ENCODE results near the gene SUMO1. TPM values are rescaled to one million over a fixed set of nuclear protein-coding genes. Genes with fewer than 3 reads are reported as not detected.

SUMO1 gene
- total and polyA plus RNA-seq, 7 donors, result 56.2 to 191 (median 90.3) TPM

GRCh38 chr2:202193305-202193704, 45.1 kb downstream of the SUMO1 start:
- no peaks in the 10 kb centered on the region for H3K4me1 ChIP-seq
- no peak for DNase-seq
- no peak overlapping the region for H3K27ac ChIP-seq
- H3K9me3 ChIP-seq, result no peaks in the 10 kb centered on the region
- no peaks in the 10 kb centered on the region for H3K27me3 ChIP-seq
- 91 to 92% methylated on average over 5 of the region's 5 CpGs for WGBS, 2 donors
- no peak overlapping the region for H3K4me3 ChIP-seq
- intact Hi-C loops (cut with DNase I), result no loop called here
- TF ChIP-seq POLR2AphosphoS5 (IDR thresholded peaks at IDR 0.05) (no peak), EP300 (IDR thresholded peaks at IDR 0.05) (no peak), CTCF (IDR thresholded peaks at IDR 0.05) (no peak), POLR2A (IDR thresholded peaks at IDR 0.05) (no peak)
- no peaks in the 10 kb centered on the region for H3K36me3 ChIP-seq

- H3K4me1 ChIP-seq, result no peaks in the 10 kb centered on the region
- no peaks in the 10 kb centered on the region for H3K36me3 ChIP-seq
- intact Hi-C loops (cut with DNase I), result no loop called here
- H3K9me3 ChIP-seq, result no peaks in the 10 kb centered on the region
- no peaks in the 10 kb centered on the region for H3K27me3 ChIP-seq
- H3K27ac ChIP-seq, result no peak overlapping the region
- H3K4me3 ChIP-seq, result no peak overlapping the region
- WGBS, 2 donors, result 28 to 76% methylated on average over 1 of the region's 1 CpG
- TF ChIP-seq POLR2AphosphoS5 (IDR thresholded peaks at IDR 0.05), result no peak
- no peak for DNase-seq
Measured at GRCh38 chr2:202187570-202187969, 50.8 kb downstream of the SUMO1 start.

GRCh38 chr2:202186641-202187202, 51.7 kb downstream of the SUMO1 start:
- Histone ChIP-seq H3K4me3 (no peak overlapping the region), H3K27ac (no peak overlapping the region), H3K4me1 (no peaks in the 10 kb centered on the region), H3K36me3 (no peaks in the 10 kb centered on the region), H3K9me3 (no peaks in the 10 kb centered on the region), H3K27me3 (no peaks in the 10 kb centered on the region)
- no peak for DNase-seq
- no peak for TF ChIP-seq EP300 (IDR thresholded peaks at IDR 0.05)
- intact Hi-C loops (cut with DNase I), result no loop called here
- 65 to 90% methylated on average over 4 of the region's 4 CpGs for WGBS, 2 donors

GRCh38 chr2:202185156-202185555, 53.2 kb downstream of the SUMO1 start:
- WGBS, 2 donors, result 85 to 87% methylated on average over 6 of the region's 6 CpGs
- no peak for TF ChIP-seq CTCF (IDR thresholded peaks at IDR 0.05)

GRCh38 chr2:202184557-202184956, 53.8 kb downstream of the SUMO1 start:
- DNase-seq, result no peak
- Histone ChIP-seq H3K27me3 (no peaks in the 10 kb centered on the region), H3K4me3 (no peak overlapping the region), H3K9me3 (no peaks in the 10 kb centered on the region), H3K36me3 (no peaks in the 10 kb centered on the region), H3K27ac (no peak overlapping the region), H3K4me1 (no peaks in the 10 kb centered on the region)
- WGBS, 2 donors, result 83 to 85% methylated on average over 2 of the region's 2 CpGs
- TF ChIP-seq EP300 (IDR thresholded peaks at IDR 0.05) (no peak), CTCF (IDR thresholded peaks at IDR 0.05) (no peak), POLR2AphosphoS5 (IDR thresholded peaks at IDR 0.05) (no peak), POLR2A (IDR thresholded peaks at IDR 0.05) (no peak)
- intact Hi-C loops (cut with DNase I), result no loop called here

More at GRCh38 chr2:202185156-202185555, 53.2 kb downstream of the SUMO1 start:
- intact Hi-C loops (cut with DNase I), result no loop called here
- no peaks in the 10 kb centered on the region for H3K4me1 ChIP-seq
- H3K27ac ChIP-seq, result no peak overlapping the region
- H3K27me3 ChIP-seq, result no peaks in the 10 kb centered on the region
- no peaks in the 10 kb centered on the region for H3K9me3 ChIP-seq
- H3K4me3 ChIP-seq, result no peak overlapping the region
- DNase-seq, result no peak
- H3K36me3 ChIP-seq, result no peaks in the 10 kb centered on the region

- Histone ChIP-seq H3K9me3 (no peaks in the 10 kb centered on the region), H3K27ac (no peak overlapping the region), H3K27me3 (no peaks in the 10 kb centered on the region), H3K4me1 (no peaks in the 10 kb centered on the region), H3K4me3 (no peak overlapping the region), H3K36me3 (no peaks in the 10 kb centered on the region)
- no peak for TF ChIP-seq POLR2A (IDR thresholded peaks at IDR 0.05)
- TF ChIP-seq CTCF (IDR thresholded peaks at IDR 0.05), result peak; percentile 69 to 80 (median 74)
- DNase-seq, result peak; percentile 82
- intact Hi-C loops (cut with DNase I), result loop anchor here (1.0 to 2.0 kb wide), 3 partner anchors 143 to 382 kb away; no protein-coding TSS in a partner anchor
- 44 to 49% methylated on average over 7 of the region's 7 CpGs for WGBS, 2 donors
Measured at GRCh38 chr2:202178346-202178958, 59.9 kb downstream of the SUMO1 start.
